SK-N-SH (cell line): ENCODE measurements around the gene GSK3B.

Experiments
- CHD2 ChIP-seq: fragments of 150-350 bp; IDR thresholded peaks from 2 replicates; pipeline ENCODE4 v1.6.1; 2018; ENCODE audit warnings: low read length; ENCODE audit not compliant: partially characterized antibody
- CTCF ChIP-seq: fragments of 200-600 bp; sonication (generic); IDR thresholded peaks from 2 replicates; pipeline ENCODE4 v1.6.1; 2017; ENCODE audit warnings: antibody characterized with exemption, mild to moderate bottlenecking, moderate library complexity
- EP300 ChIP-seq, 2 experiments: IDR thresholded peaks; 2 replicates each; pipeline versions ENCODE4 v1.4.0 to v1.6.1; 2012; ENCODE audit warnings: borderline replicate concordance in 1 of 2, low read depth in 1 of 2, low read length in 1 of 2
- MXI1 ChIP-seq: IDR thresholded peaks from 2 replicates; pipeline ENCODE4 v1.6.1; 2012; ENCODE audit warnings: mild to moderate bottlenecking, low read depth, low read length, improper control_type of control experiment
- REST ChIP-seq: IDR thresholded peaks from 2 replicates; pipeline ENCODE4 v1.6.1; 2012; ENCODE audit warnings: mild to moderate bottlenecking, low read depth, low read length, moderate library complexity
- SIN3A ChIP-seq: IDR thresholded peaks from 2 replicates; pipeline ENCODE4 v1.6.1; 2012; ENCODE audit warnings: low read depth, mild to moderate bottlenecking, low read length, moderate library complexity, borderline replicate concordance
- SMC3 ChIP-seq: IDR thresholded peaks from 2 replicates; pipeline ENCODE4 v1.6.1; 2012; ENCODE audit warnings: low read depth, low read length, improper control_type of control experiment
- TAF1 ChIP-seq: IDR thresholded peaks from 2 replicates; pipeline ENCODE4 v1.6.1; 2012; ENCODE audit warnings: low read depth, mild to moderate bottlenecking, low read length, moderate library complexity, borderline replicate concordance
- ZBTB33 ChIP-seq: IDR thresholded peaks from 2 replicates; pipeline ENCODE4 v1.4.0; 2012; ENCODE audit warnings: low read depth, borderline replicate concordance

- TF ChIP-seq EP300 (IDR thresholded peaks at IDR 0.05; ENCODE audit: borderline replicate concordance in 1 of 2, low read depth in 1 of 2, low read length in 1 of 2) (no peak), CTCF (no peak), REST (no peak), CHD2 (no peak), SMC3 (no peak), SIN3A (no peak), ZBTB33 (no peak), TAF1 (no peak), MXI1 (no peak)
Observed at GRCh38 chr3:120013481-120013880, 80.8 kb downstream of the GSK3B start.
